ENCODE data around the gene FGFR2.

FGFR2 gene

DNA sequence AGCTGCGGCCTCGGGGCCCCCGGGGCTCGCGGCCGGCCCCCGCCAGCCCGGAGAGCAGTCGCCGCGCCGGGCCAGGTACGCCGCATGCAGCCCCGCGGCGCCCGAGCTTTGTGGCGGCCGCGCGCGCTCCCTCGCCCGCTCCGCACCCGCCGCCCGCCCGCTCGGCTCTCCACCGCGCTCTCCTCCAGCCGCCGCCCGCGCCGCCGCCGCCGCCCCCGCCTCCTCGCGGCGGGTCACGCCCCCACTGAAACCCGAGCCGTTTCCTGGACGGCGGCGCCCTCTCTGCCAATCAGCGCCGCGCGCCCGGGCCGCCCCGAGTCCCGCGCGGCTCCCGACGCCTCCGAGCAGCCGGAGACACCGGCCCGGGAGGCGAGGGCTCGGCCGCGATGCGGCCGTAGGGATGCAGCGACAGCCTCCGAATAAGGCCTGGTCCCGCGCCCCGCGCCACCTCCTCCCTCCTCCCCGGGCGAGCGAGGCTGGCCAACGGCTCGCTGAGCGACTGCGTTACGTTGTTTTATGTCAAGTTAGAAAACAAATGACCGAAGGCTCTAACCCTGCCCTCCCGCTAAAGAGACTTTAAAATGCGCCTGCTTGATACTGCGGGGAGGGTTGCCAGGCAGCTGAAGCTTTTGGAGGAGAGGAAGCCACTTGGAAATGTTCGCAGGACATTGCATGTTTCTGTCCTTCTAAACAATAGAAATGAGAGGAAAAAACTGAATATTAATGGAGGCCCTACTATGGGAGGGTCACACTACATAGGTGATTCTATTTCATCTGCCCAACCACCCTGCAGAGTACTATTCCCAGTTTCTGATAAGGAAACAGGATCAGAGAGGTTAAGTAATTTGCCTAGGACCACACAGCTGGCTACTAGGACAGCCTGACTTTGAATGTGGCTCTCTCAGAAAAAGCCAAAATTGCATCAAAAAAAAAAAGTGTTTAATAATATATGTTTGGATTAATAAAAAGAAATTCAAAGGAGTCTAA is at the start of gene FGFR2:
Gene FGFR2 (minus strand): TSS at position 182 of the 987 bp plus-strand sequence. CDS start 4,627 bp downstream, outside the sequence.
- no peak for DNase-seq (ENCODE audit: low spot score)

DNA sequence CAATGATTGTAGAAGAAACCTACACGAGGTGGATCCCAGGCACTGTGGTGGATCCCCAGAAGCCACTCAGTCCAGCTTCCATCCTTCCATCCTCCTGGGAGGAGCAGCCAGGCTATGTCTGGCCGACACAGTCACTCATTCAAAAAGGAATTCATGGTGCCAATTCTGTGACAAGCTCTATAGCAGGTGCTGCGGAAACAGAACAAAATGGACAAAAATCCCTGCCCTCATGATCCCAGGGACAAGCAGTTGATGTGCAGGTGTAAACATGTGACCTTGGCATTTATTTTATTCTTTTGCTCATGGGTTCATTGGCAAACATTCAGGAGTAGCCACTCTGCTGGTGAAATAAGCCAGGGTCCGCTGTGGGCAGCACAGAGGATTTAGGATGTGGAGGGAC is 49.2 kb upstream of the FGFR2 start:
- no peak for DNase-seq (ENCODE audit: low spot score)

DNA sequence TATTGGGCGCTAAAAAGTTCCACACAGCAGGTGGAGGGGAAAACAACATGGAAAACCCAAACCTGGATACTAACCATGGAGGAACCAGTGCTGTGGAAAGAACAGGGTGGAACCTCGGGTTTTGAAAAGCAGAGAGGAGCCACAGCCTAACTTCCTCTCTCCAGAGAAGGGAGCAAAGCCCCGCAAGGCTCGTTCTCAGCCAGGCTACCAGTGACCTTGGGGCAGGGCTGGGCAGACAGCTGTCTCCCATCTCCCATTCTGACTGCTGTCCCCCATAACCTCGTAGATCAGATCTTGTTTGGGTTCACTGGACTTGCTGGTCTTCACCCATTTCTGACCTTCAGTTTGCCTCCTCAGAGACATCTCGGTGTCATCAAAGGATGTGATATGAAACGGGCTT is 47.5 kb upstream of the FGFR2 start:
- no peak for DNase-seq (ENCODE audit: low spot score)

DNA sequence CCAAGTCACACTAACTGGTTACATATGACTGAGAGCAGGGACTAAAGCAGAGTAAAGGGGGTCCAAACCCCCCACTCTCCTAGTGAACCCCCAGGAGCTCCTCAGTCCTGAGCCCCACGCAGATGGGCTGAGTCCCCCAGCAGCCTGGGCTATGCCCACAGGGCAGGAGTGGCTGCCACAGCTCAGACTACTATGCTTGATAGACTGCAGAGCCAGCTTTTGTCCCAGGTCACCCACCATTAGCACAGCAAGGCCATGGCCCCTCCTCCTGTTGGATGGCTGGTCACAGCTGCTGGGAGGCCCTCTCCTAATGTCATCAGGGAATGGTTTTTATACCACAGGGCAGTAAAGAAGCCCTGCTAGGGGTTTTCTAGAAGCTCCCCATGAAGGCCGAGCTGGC is 46.3 kb upstream of the FGFR2 start:
- no peak for DNase-seq (ENCODE audit: low spot score)

DNA sequence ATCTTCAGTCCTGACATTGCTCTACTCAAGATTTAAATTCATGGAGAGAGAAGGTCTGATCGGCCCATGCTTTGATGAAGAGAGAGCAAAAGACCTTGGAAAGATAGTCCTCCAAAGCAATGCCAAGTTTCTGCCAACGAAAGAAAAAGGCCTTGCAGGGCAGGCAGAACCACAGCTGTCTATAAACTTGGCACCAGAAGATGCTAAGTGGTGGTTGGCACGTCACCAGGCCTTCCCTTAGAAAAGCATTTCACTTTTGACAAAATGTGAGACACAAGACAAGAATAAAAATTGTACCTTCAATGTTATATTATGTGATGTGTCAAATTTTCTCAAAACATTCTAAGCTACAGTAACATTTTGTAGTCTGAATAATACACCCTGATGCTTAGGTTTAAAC is 42.0 kb upstream of the FGFR2 start:
- no peak for DNase-seq (ENCODE audit: low spot score)

DNA sequence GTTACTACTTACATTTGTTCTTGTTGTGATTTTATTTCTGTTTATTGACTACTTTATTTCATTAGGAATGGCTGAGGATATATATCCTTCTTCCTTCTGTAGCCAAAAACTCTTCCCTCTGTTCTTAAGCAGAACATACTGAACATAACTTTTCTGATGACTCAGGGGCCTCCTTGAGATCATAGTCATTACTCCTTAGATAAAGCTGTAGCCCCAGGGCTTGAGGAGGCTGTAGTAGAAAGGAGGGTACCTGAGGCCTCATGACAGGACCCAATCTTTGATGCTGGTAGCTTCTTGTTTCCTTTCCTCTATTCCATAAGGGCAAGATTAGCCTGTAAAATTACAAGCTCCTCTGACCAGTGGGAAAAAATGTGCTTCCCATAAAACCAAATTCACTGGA is 41.2 kb upstream of the FGFR2 start:
- DNase-seq (ENCODE audit: low spot score), result no peak

DNA sequence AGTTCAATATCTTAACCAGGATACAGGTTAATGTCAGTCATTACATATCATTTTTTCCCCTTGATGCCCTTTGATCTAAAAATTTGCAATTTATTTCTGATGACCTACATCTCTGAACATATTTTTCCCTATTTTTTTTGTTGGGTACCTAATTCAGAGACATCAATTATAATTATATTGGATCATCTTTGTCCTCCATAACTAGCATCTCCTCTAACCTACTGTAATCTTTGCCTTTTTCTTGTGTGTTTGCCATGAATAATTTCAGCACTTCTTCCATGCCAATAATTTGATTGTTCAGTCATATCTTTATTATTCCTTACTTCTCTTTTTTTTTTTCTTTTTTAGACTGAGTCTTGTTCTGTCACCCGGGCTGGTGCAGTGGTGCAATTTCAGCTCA is 39.2 kb upstream of the FGFR2 start:
- DNase-seq (ENCODE audit: low spot score), result no peak

DNA sequence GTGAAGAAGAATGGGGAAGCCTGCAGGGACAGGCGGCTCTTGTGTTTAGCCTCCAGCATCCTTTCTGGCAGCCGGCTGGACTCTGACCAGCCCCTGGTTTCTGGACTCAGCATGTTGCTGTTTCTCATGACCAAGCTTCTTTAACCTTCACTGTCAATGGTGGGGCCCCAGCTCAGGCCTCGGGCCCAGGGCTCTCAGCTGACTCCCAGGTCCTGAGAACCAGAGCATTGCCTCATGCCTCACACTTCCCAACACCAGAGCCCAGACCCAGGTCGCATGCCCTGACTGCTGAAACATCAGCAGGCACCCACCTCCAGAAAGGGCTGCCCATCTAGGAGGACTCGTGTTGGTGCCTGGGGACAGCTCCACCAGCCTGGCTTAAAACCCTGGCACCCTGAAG is 34.8 kb upstream of the FGFR2 start:
- DNase-seq (ENCODE audit: low spot score), result no peak

DNA sequence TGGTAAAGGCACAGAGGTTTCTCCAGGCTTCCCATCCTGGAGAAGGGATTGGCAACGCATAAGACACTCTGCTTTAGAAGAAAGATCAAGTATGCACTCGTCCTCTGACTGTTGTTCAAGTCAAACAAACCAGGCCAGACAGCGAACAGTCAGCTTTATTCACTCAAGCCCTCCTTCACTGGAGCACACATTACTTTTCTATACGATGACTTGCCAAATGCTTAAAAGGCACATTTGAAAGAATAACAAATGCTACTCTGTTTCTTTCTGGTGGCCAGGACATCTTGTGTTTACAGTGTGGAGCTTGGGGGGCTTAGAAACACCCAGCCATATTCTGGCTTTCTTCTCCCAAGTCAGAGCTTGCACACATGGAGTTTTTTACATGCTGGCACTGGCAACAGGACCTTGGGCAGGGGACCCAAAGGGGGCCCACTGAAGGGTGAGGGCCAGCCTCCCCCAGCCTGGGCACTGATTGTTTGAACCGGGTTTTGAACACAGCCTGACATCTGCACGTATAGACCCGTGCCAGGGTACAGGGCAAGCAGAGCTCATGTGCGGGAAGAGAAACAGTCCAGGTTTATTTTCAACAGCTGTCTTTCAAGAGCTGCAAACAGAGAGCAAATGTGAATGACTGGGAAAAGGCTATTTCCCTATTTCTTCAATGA is 33.3 kb upstream of the FGFR2 start:
- DNase-seq (ENCODE audit: low spot score), result no peak

DNA sequence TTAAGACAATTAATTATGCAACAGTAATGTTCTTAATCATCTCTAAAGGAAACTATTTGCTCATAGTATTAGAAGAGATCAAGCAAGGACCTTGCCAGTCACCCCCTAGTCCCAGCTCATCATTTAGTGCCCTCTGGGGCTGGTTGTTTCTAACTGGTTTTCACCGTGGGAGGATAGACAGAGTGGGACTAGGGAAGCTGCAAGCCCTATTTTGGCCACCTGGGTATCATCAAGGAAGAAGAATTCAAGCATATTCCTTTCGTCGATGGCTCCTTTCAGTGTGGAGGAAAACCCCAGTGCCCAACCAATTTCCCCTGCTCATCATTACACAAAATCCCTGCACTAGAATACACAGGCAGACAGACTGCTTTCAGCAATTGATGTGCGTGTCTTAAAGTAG is 30.6 kb upstream of the FGFR2 start:
- no peak for DNase-seq (ENCODE audit: low spot score)

DNA sequence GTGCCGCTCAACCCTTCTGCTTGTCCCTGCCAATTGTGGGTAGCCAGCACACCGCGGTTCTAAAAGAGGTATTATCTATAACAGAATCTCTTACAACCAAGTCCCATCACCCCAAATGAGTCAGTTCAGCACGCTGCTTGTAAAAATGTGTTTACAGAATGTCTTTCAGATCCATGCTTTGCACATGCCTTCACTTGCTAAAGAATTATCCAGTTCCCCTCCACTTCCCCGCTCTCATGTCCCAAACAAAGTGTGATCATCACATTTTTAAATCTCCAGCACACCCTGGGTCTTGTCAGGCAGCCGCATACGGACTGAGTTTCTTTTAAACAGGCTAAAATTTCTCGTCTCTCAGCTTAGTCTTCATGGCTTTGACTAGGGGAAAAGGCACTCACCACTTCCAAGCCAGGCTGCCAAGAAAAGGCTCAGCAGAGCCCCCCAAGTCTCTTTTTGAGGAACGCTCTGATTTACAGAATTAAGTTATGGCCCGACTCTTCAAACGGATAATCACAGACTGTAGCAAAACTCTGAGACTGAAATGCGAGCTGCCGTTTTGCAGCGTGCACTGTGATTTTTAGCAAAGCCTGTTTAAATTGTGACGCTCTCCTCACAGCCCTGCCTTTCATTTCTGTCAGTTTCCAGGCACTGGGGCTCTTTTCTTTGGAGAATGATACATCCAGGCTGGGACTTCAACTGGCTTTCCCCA is 29.8 kb upstream of the FGFR2 start:
- DNase-seq (ENCODE audit: low spot score), result no peak

DNA sequence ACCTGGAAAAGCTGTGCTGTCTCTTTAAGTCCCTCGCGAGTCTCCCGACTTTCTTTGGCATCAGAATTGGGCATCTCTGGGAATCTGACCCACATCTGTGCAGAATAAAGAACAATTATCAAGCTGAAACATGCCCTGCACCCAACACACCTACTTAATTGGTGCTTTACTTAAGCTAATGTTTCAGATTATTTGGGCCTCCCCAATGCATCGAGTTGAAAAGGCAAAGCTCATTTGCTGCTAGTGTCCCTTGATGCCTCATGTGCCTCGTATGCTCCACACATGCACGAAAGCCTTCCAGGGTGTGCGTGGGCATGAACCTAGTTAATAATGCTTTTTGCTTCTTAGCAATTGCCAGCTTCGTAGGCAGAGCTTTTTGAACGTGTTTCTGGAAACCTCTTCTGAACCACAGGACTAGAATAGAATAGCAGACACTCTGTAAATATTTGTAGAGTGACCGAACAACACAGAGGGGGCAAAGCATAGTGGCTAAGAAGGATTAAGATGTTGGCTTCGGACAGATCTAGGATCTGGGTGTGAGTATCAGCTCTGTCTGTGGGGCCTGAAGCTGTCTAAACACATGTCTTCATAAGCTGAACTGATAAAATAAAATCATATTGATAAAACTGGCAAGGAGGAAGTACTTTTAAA is 26.7 kb upstream of the FGFR2 start:
- DNase-seq (ENCODE audit: low spot score), result no peak

DNA sequence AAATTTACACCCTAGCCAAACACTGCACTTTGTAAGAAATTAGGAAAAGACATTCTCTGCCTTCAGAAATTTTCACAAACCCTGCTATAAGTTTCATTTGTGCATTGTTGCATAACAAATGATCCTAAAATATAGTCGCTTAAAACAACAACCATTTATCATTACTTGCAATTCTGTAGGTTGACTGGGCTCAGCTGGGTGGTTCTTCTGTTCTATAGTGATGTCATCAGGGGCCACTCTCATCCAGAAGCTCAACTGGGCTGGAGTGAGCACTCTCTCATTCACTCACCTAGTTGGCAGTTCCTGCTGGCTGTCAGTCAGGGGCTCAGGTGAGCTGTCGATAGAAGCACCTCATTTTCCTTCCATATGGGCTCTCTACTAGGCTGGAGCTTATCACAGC is 20.7 kb upstream of the FGFR2 start:
- no peak for DNase-seq (ENCODE audit: low spot score)

DNA sequence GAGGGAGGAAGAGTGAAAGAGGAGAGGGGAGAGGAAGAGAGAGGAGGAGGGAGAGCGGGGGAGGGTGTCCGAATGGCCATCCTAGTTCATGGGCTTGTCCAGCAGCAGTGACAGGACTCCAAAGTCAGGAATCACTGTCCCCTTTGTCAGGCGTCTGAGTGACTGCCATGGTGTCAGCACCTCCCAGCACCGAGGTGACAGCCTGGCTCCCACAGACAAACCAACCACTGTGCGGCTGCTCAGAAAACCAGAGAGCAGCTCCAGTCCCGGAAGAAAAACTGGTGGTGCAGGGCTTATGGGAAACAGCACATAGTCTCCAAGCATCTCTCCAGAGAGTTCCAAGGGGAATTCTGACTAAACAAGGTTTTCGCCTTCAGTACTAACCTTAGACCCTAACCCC is 18.9 kb upstream of the FGFR2 start:
- no peak for DNase-seq (ENCODE audit: low spot score)

DNA sequence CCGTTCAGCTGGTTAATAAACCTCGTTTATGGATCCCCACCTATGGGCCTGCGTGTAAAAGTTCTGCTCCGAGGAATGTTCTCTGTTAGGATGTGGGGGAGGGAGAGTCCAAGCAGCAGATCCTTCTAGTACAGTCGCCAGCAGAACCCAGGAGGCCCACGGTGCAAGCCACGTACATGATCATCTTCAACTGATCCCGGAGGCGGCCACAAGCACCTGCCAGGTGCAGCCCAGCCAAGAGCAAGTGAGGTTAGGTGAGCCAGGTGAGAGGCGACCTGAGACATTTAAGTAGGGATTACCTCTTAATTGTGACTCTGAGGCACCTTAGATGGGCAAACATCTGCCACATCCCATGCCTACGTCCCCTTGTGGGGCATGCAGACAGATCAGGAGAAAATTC is 18.0 kb upstream of the FGFR2 start:
- no peak for DNase-seq (ENCODE audit: low spot score)

DNA sequence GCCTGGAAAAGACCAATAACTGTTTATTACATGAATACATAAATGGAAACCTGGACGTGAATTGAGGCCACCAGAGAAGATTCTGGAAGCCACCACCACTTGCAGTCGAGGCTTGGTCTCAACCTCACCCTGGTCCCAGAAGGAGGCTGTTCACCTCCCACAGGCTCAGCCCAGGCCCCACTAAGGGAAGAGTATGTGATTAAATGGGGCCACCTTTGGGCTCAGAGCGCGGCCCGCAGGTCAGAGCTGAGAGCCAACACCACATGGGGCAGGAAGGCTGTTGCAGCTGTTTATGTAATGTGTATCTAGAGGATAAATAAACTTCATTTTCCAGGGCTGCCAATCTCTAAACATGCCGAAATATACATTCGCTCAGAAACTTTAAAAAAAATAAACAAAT is 17.6 kb upstream of the FGFR2 start:
- DNase-seq (ENCODE audit: low spot score), result no peak

DNA sequence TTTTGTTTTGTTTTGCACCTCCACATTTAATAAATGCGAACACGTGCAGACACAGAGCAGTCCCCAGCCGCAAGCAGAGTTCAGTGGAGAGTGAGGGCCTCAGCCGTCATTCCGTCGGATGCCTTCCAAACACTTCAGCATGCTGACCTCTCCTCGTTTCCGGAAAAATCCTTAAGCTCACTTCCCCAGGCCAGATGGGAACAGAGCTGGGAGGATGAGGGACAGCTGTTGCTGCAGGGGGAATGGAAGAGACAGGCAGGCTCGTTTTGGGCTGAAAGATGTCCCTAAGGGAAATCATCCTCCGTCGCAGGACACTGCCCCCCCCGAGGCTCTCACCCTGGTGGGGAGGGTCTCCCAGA is 17.2 kb upstream of the FGFR2 start:
- DNase-seq (ENCODE audit: low spot score), result no peak

DNA sequence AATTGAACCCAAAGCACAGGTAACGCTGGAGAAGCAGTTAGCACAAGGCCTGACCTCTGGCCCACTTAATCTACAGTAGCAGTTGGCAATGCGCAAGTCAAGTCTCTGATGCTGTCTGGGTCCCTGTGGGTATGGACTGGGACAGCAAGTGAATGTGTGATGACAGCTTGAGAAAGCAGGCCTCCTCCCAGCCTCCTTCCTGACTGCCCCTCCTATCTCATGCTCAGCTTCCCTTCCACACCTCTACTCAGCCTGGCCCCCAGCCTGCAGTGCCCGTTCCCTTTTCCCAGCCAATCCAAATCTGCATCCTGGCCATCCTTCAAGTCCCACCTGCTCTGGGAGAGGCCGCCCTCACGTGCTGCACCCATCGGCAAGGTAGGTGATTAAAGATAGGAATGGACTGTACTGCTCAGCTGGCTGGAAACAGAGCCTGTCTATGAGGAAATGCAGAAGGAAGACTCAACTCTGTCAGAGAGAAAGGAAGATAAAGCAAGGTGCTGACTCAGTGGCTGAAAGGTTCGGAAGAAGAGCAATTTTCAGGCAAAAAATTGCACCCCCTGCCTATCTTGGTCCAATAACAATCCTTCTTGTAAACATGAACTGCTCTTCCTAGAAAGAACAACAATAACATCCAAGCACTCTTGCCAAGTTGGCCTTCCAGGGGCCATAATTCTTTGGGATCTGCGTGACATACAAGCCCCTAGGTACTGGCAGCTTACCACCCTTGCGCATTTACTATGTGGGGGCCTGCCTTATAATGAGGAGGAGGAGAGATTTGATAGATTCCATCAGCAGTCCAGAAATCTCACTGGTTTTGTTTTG is 16.6 kb upstream of the FGFR2 start:
- DNase-seq (ENCODE audit: low spot score), result no peak

DNA sequence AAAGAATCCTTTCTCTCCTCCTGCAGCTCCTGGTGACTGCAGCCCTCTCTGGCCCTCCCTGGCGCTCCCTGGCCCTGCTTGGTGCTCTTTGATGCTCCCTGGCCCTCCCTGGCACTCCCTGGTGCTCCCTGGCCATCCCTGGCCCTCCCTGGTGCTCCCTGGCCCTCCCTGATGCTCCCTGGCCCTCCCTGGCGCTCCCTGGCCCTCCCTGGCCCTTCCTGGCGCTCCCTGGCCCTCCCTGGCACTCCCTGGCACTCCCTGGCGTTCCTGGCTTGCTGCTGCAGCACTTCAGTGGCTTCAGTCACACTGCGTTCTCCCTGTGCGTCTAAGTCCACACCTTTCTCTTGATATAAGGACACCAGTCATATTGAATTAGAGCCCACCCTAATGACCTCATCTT is 15.2 kb upstream of the FGFR2 start:
- DNase-seq (ENCODE audit: low spot score), result no peak

DNA sequence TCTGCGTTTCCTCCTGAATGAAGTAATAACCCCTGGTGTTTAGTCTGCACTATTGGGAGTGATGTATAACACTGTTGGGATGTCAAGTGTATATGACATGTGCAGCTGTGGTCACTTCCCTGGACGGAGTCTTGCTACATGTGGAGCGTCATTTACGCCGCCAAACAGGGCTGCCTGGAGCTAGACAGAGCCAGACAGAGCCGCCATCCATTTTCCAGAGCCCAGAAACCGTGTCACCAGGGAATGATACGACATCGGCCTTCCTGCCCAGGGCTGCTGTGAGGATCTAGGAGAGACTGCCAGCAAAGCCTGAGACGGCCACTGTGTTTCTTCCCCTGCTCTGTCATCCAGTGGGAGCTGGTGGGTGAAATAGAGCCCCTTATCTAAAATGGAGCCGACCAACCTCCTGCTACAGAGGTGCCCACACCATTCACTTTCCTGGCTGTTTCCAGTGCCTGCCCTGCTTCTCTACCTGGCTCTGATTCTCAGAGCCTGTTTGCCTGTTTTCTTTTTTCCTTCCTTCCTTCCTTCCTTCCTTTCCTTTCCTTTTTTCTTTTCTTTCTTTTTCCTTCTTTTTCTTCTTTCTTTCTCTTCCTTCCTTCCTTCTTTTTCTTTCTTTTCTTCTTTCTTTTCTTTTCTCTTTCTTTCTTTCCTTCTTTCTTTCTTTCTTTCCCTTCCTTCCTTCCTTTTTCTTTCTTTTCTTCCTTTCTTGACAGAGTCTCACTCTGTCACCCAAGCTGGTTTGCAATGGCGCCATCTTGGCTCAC is 13.3 kb upstream of the FGFR2 start:
- DNase-seq (ENCODE audit: low spot score), result no peak
